RWPE2 (cell line): ENCODE results near the gene CCSER1.

ENCODE experiments used
- ATAC-seq: fragments of 200-7000 bp; cut with Tn5 transposase; 3 replicates; pipeline ENCODE4 v1.9.1; 2021; ENCODE audit warnings: low read depth
- DNase-seq: peaks from one replicate; pipeline ENCODE4 v3.0.0-alpha.2; 2020; ENCODE audit warnings: low spot score
- H3K27ac ChIP-seq: fragments of 450-650 bp; 2 replicates; pipeline ENCODE4 v1.5.1; 2017; ENCODE audit warnings: mild to moderate bottlenecking; ENCODE audit not compliant: poor library complexity, severe bottlenecking
- H3K27me3 ChIP-seq: fragments of 250-450 bp; sonication (Bioruptor Pico); 2 replicates; pipeline ENCODE4 v1.5.1; 2021; ENCODE audit warnings: mild to moderate bottlenecking, moderate library complexity; ENCODE audit not compliant: insufficient read depth, poor library complexity, severe bottlenecking
- H3K36me3 ChIP-seq: fragments of 250-450 bp; sonication (Bioruptor Pico); 2 replicates; pipeline ENCODE4 v1.5.1; 2020; ENCODE audit warnings: low read depth, mild to moderate bottlenecking, moderate library complexity
- H3K4me1 ChIP-seq: fragments of 250-450 bp; sonication (Bioruptor Pico); 2 replicates; pipeline ENCODE4 v1.5.1; 2021; ENCODE audit warnings: mild to moderate bottlenecking, moderate library complexity; ENCODE audit not compliant: insufficient read depth, poor library complexity, severe bottlenecking
- H3K4me3 ChIP-seq: fragments of 250-450 bp; sonication (Bioruptor Pico); 2 replicates; pipeline ENCODE4 v1.5.1; 2021; ENCODE audit warnings: mild to moderate bottlenecking, moderate library complexity; ENCODE audit not compliant: severe bottlenecking
- H3K9me3 ChIP-seq: fragments of 250-450 bp; sonication (Bioruptor Pico); 2 replicates; pipeline ENCODE4 v1.5.1; 2021; ENCODE audit warnings: mild to moderate bottlenecking, moderate library complexity; ENCODE audit not compliant: severe bottlenecking
- TF ChIP-seq, protein P1 (sequence below): fragments of 450-650 bp; IDR thresholded peaks from one replicate; pipeline ENCODE4 v1.5.1; 2017; ENCODE audit warnings: mild to moderate bottlenecking, moderate library complexity; ENCODE audit not compliant: poor library complexity, severe bottlenecking

Gene CCSER1

DNA sequence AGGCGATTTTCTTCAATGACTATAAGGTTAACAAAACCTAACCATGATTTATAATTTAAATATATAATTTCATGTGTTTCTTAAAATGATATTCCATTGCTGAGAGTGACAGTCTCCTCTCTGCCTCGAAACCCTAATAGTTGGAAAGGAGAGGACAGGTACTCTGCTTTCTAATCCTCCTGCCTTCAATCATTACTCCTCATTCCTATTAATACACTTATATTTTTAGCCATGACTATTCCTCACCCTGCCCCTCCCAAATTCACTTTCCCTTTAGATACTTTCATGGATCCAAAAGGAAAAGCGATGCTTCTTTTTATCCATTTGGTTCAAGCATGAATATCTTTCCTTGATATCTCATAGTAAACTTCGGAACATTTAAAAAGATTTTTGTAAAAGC, 418.2 kb downstream of the CCSER1 start:
- TF ChIP-seq, protein P1, sequence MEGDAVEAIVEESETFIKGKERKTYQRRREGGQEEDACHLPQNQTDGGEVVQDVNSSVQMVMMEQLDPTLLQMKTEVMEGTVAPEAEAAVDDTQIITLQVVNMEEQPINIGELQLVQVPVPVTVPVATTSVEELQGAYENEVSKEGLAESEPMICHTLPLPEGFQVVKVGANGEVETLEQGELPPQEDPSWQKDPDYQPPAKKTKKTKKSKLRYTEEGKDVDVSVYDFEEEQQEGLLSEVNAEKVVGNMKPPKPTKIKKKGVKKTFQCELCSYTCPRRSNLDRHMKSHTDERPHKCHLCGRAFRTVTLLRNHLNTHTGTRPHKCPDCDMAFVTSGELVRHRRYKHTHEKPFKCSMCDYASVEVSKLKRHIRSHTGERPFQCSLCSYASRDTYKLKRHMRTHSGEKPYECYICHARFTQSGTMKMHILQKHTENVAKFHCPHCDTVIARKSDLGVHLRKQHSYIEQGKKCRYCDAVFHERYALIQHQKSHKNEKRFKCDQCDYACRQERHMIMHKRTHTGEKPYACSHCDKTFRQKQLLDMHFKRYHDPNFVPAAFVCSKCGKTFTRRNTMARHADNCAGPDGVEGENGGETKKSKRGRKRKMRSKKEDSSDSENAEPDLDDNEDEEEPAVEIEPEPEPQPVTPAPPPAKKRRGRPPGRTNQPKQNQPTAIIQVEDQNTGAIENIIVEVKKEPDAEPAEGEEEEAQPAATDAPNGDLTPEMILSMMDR, result no peak
- ATAC-seq, result no peak
- no peaks in the 10 kb centered on the region for H3K27me3 ChIP-seq
- peak overlapping the region; percentile 43 for H3K27ac ChIP-seq
- DNase-seq, result no peak
- H3K36me3 ChIP-seq, result no peaks in the 10 kb centered on the region
- H3K9me3 ChIP-seq, result no peaks in the 10 kb centered on the region
- peaks cover 19% of the 10 kb centered on the region for H3K4me1 ChIP-seq
- no peak overlapping the region for H3K4me3 ChIP-seq

DNA sequence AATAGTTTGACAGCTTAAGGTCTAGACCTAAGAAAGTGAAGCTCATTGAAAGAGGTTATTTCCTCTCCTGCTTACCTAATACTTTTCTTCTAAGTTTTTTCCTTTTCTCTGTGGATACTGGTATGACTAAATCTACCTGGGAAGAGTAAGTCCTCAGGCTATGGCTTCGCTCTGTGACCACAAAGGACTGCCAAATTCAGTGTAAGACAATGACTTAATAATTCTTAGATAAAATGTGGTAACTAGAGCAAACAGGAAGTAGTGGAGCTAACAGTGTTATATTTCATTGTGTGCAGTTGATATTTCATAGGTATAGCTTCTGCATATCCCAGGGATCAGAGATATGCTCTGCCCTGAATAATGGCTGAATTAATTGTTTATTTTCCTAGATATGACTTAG, 418.9 kb downstream of the CCSER1 start:
- H3K27ac ChIP-seq, result peak overlapping the region; percentile 43
- DNase-seq (no peak), ATAC-seq (peak; percentile 97)
- TF ChIP-seq, protein P1, result no peak
- no peaks in the 10 kb centered on the region for H3K36me3 ChIP-seq
- no peak overlapping the region for H3K4me3 ChIP-seq
- H3K9me3 ChIP-seq, result no peaks in the 10 kb centered on the region
- H3K4me1 ChIP-seq, result peaks cover 19% of the 10 kb centered on the region
- no peaks in the 10 kb centered on the region for H3K27me3 ChIP-seq

DNA sequence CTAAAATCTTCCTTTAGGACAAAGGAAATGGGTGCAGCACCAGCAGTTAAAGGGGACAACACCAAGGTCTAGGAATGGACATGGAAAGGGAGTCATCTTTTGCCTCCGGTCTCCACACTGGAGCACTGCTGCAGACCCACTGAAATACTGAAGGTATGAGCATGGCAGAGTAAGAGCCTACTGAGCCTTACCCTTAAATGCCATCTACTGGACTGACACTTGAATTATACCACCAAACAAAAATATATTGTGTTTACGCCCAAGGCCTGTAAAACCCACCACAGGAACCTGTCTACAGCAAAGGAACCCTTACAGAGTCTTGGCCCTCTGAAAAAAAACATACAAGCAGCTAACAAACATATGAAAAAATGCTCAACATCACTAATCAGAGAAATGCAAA, 443.4 kb downstream of the CCSER1 start:
- Histone ChIP-seq H3K27ac (no peak overlapping the region), H3K9me3 (no peaks in the 10 kb centered on the region), H3K36me3 (no peaks in the 10 kb centered on the region), H3K4me3 (no peak overlapping the region), H3K27me3 (no peaks in the 10 kb centered on the region), H3K4me1 (peaks cover 4% of the 10 kb centered on the region)
- ATAC-seq, result no peak
- DNase-seq, result no peak
- TF ChIP-seq, protein P1, result no peak

- Histone ChIP-seq H3K4me3 (no peak overlapping the region), H3K27ac (no peak overlapping the region)
- ATAC-seq, result 0 out of 3 replicates have a peak, but pooled peaks have one; percentile 25
Observed at GRCh38 chr4:90572996-90573395, 445.8 kb downstream of the CCSER1 start.

DNA sequence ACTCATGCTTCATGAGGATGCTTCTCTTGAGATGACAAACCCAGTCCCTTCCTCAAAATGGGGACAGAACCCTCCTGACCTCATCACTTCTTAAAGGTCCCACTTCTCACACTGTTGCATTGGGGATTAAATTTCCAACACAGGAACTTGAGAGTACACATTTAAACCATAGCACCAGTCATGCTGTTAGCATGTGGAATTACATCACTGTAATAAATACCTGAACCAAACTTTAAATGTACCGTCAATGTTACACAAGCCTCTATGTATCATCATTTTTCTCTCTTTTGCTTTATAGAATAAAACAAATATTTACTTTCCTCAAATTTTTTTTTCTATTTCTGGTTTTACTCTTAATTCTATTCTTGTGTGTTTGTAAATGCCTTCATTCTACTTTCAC, 448.2 kb downstream of the CCSER1 start:
- H3K4me1 ChIP-seq, result peaks cover 6% of the 10 kb centered on the region
- H3K27me3 ChIP-seq, result no peaks in the 10 kb centered on the region
- TF ChIP-seq, protein P1, result no peak
- no peak overlapping the region for H3K27ac ChIP-seq
- H3K9me3 ChIP-seq, result no peaks in the 10 kb centered on the region
- no peak overlapping the region for H3K4me3 ChIP-seq
- peak; percentile 62 for ATAC-seq
- DNase-seq, result no peak
- no peaks in the 10 kb centered on the region for H3K36me3 ChIP-seq

More at GRCh38 chr4:90572996-90573395, 445.8 kb downstream of the CCSER1 start:
- Histone ChIP-seq H3K4me1 (peaks cover 6% of the 10 kb centered on the region), H3K36me3 (no peaks in the 10 kb centered on the region), H3K27me3 (no peaks in the 10 kb centered on the region), H3K9me3 (no peaks in the 10 kb centered on the region)
- TF ChIP-seq, protein P1, result no peak
- DNase-seq, result no peak
